Measurements from ENCODE around the gene NDUFAF8. TPM values are rescaled to one million over a fixed set of nuclear protein-coding genes. Genes with fewer than 3 reads are reported as not detected.
A peak's percentile ranks its signal among the peaks of the same experiment; 100 is the strongest.

NDUFAF8 gene
- total and polyA plus RNA-seq, 7 donors = 8.6 to 52.4 (median 30.0) TPM

- TF ChIP-seq POLR2AphosphoS5 (IDR thresholded peaks at IDR 0.05) = peak in 1 of 4 donors; percentile 3
- TF ChIP-seq CTCF (IDR thresholded peaks at IDR 0.05) = no peak
- no peak for TF ChIP-seq EP300 (IDR thresholded peaks at IDR 0.05)
- no peaks in the 10 kb centered on the region for H3K27me3 ChIP-seq
- H3K36me3 ChIP-seq = peaks cover 0 to 23% (median 0%) of the 10 kb centered on the region in 4 donors
- peaks cover 0 to 8% (median 1%) of the 10 kb centered on the region in 4 donors for H3K4me1 ChIP-seq
- intact Hi-C loops (cut with DNase I) = no loop called here
- H3K4me3 ChIP-seq = no peak overlapping the region
- 88 to 90% methylated on average over 37 of the region's 37 CpGs for WGBS, 2 donors
- DNase-seq = no peak
- H3K27ac ChIP-seq = no peak overlapping the region
- no peaks in the 10 kb centered on the region for H3K9me3 ChIP-seq
Observed at GRCh38 chr17:81245665-81246342, 6.7 kb downstream of the NDUFAF8 start.

- TF ChIP-seq POLR2A (IDR thresholded peaks at IDR 0.05) (no peak), EP300 (IDR thresholded peaks at IDR 0.05) (no peak), POLR2AphosphoS5 (IDR thresholded peaks at IDR 0.05) (no peak), CTCF (IDR thresholded peaks at IDR 0.05) (no peak)
- H3K4me3 ChIP-seq = no peak overlapping the region
- H3K27ac ChIP-seq = no peak overlapping the region
- H3K9me3 ChIP-seq = no peaks in the 10 kb centered on the region
- peaks cover 0 to 28% (median 0%) of the 10 kb centered on the region in 4 donors for H3K36me3 ChIP-seq
- intact Hi-C loops (cut with DNase I) = no loop called here
- H3K27me3 ChIP-seq = no peaks in the 10 kb centered on the region
- peaks cover 0 to 5% (median 0%) of the 10 kb centered on the region in 4 donors for H3K4me1 ChIP-seq
- DNase-seq = no peak
- 95 to 96% methylated on average over 10 of the region's 10 CpGs for WGBS, 2 donors
Observed at GRCh38 chr17:81246343-81246670, 7.2 kb downstream of the NDUFAF8 start.

GRCh38 chr17:81246679-81247338, 7.7 kb downstream of the NDUFAF8 start:
- no peak for DNase-seq
- H3K27me3 ChIP-seq = no peaks in the 10 kb centered on the region
- no peak overlapping the region for H3K4me3 ChIP-seq
- intact Hi-C loops (cut with DNase I) = no loop called here
- H3K9me3 ChIP-seq = no peaks in the 10 kb centered on the region
- H3K27ac ChIP-seq = no peak overlapping the region
- H3K4me1 ChIP-seq = peaks cover 0 to 5% (median 0%) of the 10 kb centered on the region in 4 donors
- TF ChIP-seq CTCF (IDR thresholded peaks at IDR 0.05) (no peak), POLR2AphosphoS5 (IDR thresholded peaks at IDR 0.05) (no peak), POLR2A (IDR thresholded peaks at IDR 0.05) (no peak), EP300 (IDR thresholded peaks at IDR 0.05) (no peak)
- H3K36me3 ChIP-seq = peaks cover 0 to 33% (median 0%) of the 10 kb centered on the region in 4 donors
- WGBS, 2 donors = 94% methylated on average over 28 of the region's 28 CpGs

GRCh38 chr17:81247339-81247990, 8.3 kb downstream of the NDUFAF8 start:
- H3K4me1 ChIP-seq = no peaks in the 10 kb centered on the region
- TF ChIP-seq CTCF (IDR thresholded peaks at IDR 0.05) (no peak), POLR2A (IDR thresholded peaks at IDR 0.05) (no peak), POLR2AphosphoS5 (IDR thresholded peaks at IDR 0.05) (no peak), EP300 (IDR thresholded peaks at IDR 0.05) (no peak)
- no peaks in the 10 kb centered on the region for H3K27me3 ChIP-seq
- no peak for DNase-seq
- intact Hi-C loops (cut with DNase I) = no loop called here
- H3K4me3 ChIP-seq = no peak overlapping the region
- H3K27ac ChIP-seq = no peak overlapping the region
- no peaks in the 10 kb centered on the region for H3K9me3 ChIP-seq
- H3K36me3 ChIP-seq = peaks cover 0 to 39% (median 0%) of the 10 kb centered on the region in 4 donors
- 90 to 94% methylated on average over 14 to 15 of the region's 15 CpGs for WGBS, 2 donors
